Pons (tissue), 1 donor: ENCODE measurements around the gene MGAT4C.
A peak's percentile ranks its signal among the peaks of the same experiment; 100 is the strongest.

Experiments
- DNase-seq: peaks from one replicate; pipeline ENCODE4 v3.0.0-alpha.2; 2016; ENCODE audit warnings: low spot score

The MGAT4C gene

GRCh38 chr12:86228656-86229055 is 27.5 kb downstream of the MGAT4C start:
- DNase-seq: no peak

GRCh38 chr12:86226481-86226880 is 29.7 kb downstream of the MGAT4C start:
- DNase-seq: no peak

GRCh38 chr12:86216591-86216990 is 39.6 kb downstream of the MGAT4C start:
- no peak for DNase-seq

GRCh38 chr12:86213012-86213411 is 43.2 kb downstream of the MGAT4C start:
- DNase-seq: no peak

GRCh38 chr12:86198696-86199444 is 57.3 kb downstream of the MGAT4C start:
- no peak for DNase-seq

DNA sequence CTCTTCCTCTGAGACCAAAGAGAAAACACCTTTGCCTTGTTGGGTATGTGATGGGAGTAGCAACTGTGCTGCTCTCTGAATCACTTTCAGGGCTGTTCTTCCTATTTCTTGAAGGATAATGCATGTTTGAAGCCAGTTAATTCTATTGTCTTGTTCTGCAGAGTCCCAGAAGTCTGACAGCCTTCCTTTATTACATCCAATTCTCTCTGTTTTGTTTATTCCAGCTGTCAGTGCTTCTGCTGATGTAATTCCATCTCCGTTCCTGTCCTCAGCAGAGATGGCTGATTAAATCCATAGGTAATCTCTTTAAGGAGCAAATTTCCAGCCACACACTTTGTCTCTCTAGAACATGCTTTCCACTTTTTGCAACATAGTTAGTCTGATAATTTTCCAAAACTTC is 59.7 kb downstream of the MGAT4C start:
- DNase-seq: no peak

DNA sequence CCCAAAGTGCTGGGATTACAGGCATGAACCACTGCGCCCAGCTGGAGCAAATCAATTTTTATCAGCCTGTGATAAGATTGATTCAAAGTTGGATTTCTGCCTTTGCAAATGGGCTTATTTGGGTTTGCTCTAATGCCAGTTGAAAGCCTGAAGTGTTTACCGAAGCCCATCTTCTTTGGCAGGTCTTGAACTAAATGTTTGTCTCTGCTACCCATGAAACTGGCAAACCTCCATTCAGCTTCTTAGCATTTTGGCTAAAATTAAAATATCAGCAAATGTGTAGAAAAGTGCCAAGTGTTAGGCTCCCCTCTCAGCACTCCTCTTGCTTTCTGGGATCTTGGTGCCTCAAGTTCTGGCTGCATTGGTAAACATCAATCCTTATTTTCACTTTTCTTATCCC is 61.5 kb downstream of the MGAT4C start:
- DNase-seq: peak; percentile 63

DNA sequence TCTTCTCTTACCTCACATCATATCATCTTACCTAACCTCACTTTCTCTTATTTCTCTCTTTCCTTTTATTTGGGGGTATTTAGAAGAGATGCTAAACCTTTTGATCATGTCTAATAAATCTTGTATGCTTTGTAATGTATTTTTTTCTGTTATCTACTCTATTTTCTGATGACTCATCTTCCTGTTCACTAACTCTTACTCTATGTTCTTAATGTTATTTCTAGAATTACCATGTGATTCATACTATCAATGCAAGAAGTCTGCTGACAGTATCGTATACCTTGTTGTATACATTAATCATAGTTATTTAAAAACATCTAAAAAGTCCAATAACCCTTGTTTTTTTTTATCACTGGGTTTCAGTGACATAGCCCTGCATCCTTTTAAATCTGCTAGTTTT is 62.3 kb downstream of the MGAT4C start:
- no peak for DNase-seq

DNA sequence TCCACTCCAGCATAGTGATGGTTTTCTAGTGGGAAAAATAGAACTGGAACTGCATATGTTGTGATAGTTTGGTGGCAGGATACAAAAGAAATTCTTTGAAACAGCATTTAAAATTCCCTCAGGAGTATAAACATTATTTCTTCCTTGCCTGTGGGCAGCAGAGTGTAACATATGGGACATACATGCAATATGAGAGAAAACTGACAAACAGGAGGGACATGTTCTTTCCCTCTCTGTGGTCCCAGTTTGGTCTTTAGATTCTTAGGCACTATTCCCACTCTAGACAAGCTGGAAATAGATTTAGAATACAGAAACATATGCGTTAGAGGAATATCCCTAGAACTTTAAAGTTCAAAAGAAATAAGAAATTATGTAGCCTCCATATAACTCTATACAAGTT is 68.0 kb downstream of the MGAT4C start:
- DNase-seq: no peak

- no peak for DNase-seq
Observed at GRCh38 chr12:86186449-86186848, 69.7 kb downstream of the MGAT4C start.

- no peak for DNase-seq
Observed at GRCh38 chr12:86179855-86180254, 76.3 kb downstream of the MGAT4C start.

DNA sequence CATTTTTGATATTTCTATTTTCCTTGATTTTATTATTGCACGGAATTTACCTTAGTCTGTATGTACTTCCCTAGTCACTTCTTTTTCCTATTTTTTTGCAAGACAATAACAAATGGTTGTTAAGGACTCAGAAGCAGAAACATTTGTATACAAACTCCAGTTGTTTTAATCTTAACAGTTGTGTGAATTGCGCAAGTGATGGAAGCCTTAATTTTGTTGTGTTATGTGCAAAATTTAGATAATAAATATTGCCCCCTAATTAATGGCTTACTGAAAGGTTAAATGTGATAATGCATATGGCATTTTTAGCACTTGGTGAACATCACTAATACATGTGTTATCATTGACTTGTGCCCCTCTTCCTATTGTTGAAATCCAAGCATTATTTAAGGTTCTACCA is 82.0 kb downstream of the MGAT4C start:
- no peak for DNase-seq

DNA sequence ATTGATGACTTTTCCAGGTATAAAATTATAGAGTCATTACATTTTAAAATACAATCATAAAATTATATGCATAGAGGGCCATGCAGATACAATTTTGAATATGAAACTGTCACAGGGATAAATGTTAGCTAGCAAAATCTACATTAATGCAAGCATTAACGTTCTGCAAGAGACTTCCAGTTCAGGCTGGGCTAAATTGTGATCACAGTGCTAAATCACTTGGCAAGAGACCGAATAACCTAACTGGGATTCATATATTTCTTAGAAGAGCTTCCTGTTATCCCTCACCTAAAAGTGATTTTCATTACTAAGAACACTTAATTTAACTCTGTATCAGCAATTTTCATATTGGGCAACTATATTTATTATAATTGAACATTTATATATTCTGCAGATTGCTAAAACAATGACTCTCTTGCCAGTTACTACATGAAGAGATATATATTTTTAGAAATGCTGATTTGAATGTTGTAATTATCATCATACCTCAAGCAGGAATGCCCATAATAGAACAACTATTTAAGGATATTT is 83.2 kb downstream of the MGAT4C start:
- no peak for DNase-seq

GRCh38 chr12:86170051-86170450 is 86.1 kb downstream of the MGAT4C start:
- DNase-seq: no peak

DNA sequence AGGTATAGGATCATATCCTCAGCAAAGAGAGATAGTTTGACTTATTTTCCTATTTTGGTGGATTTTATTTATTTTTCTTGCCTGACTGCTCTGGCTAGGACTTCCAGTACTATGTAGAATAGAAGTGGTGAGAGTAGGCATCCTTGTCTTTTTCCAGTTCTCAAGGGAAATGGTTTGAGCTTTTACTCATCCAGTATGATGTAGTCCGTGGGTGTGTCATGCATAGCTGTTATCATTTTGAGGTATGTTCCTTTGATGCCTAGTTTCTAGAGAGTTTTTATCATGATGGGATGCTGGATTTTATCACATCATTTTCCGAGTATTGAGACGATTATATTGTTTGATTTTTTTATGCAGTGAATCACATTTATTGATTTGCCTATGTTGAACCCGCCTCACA is 97.2 kb downstream of the MGAT4C start:
- no peak for DNase-seq

DNA sequence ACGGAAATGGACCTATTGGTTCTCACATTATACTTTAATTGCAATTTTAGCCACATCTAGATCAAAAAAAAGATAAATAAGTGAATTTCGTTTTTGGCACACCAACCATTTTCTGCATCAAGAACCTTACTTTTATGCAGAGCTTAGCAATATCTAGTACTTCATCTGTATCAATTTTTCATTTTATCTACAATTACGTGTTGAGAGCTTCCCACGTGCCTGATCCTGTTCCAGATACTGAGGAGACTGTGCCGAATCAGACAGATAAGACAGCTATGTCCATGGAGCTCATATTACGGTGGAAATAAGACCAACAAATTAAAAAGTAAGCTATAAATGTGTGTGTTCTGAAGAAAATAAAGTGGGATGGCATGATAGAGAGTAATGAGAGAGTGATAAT is 101.6 kb downstream of the MGAT4C start:
- no peak for DNase-seq

- DNase-seq: no peak
Observed at GRCh38 chr12:86148612-86149011, 107.6 kb downstream of the MGAT4C start.

- DNase-seq: no peak
Observed at GRCh38 chr12:86148071-86148470, 108.1 kb downstream of the MGAT4C start.

GRCh38 chr12:86145156-86145555 is 111.0 kb downstream of the MGAT4C start:
- DNase-seq: no peak

- DNase-seq: no peak
Observed at GRCh38 chr12:86143162-86143561, 113.0 kb downstream of the MGAT4C start.

- DNase-seq: no peak
Observed at GRCh38 chr12:86139671-86140070, 116.5 kb downstream of the MGAT4C start.

DNA sequence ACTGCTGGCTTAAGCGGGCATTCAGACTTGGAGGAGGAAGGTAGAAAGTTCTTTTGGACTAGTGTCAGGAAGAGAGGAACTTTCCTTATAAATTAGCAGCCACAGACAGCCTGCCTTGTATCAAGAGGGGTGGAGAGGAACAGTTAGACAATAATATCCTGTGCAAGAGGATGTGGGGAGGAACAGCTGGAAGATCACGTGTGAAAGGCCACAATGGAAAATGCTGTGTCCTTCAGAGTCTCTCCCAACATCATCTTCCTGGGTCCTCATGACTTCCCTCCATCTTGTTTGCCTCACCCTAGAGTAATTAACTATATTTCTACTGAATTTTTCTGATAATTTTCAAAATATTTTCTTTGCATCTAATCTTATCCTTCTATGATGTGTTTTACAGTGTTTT is 117.4 kb downstream of the MGAT4C start:
- DNase-seq: no peak

DNA sequence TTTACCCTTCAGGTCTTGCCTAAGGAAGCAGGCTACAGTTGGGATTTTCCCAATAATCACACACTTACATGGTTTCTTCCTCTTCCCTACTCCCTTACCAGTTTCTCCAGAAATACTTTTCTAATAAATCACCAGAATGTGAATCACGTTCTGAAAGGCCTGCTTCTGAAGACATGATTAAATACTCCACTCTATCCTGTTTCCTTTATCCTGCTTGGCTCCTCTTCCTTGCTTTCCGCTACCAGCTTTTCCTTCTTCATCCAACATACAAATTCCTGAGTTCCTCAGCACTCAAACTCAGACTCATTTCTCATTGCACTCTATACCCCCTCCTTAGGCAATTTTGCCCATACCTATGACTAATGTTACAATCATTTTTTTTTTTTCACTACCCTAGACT is 118.3 kb downstream of the MGAT4C start:
- DNase-seq: no peak

DNA sequence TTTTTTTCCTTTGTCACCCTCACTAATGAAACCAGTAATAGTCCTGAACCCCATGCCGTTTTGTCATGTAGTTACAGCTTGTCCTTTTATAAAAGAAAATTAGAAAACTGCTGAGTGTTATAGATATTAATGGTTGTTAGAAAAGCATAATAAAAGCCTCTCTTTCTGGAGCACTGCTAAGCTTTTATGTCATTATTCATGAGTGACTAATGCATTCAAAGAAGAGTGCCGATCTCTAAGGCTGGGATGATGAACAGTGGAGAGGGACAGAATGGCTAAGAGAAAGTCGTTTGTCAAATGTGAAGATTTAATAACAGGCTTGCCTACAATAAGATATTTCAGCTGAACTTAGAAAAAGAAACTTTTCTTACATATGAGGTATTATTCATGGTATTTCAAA is 121.6 kb downstream of the MGAT4C start:
- no peak for DNase-seq
